Stimulated activated CD4-positive, alpha-beta T cell treated with anti-CD3 and anti-CD28 coated beads, Interleukin-2, amount 100 ng/mL, for 48 hours (primary cell): Measurements from ENCODE around the gene RYR1.
"Not testable (repeated sequence)": the region's sequence is repeated elsewhere in the genome, so short reads cannot be mapped to it uniquely, and the experiment has no call there.

Experiments
- DNase-seq, 2 donors: peaks; one replicate each; pipeline ENCODE4 v3.0.0-alpha.2; 2020

RYR1 gene

DNA sequence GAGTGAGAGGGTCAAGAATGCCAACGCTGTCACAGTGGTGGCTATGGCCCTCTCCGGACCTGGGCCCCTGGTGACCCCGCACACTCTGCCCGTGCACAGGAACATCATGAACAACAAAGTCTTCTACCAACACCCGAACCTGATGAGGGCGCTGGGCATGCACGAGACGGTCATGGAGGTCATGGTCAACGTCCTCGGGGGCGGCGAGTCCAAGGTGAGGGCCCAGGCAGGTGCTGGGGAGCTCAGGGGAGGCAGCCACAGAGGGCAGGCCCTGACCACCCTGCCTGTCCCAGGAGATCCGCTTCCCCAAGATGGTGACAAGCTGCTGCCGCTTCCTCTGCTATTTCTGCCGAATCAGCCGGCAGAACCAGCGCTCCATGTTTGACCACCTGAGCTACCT is 62.6 kb downstream of the RYR1 start:
- no peak for DNase-seq

DNA sequence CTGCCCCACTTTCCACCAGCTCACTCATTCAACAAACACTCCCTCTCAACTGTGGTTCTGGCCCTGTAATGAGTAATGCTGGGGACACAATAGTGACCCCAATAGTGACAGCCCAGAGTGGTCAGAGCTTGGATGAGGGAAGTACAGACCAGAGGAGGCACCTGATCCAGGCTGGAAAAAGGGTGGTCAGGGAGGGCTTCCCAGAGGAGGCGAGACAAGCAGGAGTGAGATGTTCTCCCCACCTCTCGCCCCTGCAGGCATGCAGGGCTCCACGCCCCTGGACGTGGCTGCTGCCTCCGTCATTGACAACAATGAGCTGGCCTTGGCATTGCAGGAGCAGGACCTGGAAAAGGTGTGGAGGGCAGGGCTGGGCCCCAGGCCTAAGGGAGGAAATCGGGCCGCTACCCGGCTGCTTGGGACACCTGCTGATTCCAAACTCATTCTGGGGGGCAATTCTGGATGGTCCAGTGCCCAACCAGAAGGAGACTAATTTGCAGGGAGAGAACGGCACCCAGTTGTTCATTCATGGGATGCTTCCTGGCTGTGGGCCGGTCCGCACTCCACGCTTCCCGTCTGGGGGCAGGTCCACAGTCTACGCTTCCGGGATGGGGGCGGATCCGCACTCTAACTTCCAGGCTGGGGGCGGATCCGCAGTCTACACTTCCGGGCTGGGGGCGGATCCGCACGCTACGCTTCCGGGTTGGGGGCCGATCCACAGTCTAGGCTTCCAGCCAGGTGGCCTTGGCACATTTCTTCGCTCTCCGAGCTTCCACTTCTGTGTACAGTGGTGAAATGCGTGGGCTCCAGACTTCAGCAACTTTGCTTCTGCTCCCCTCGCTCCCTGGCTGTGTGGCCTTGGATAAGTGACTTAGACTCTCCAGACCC is 63.4 kb downstream of the RYR1 start:
- DNase-seq = no peak

DNA sequence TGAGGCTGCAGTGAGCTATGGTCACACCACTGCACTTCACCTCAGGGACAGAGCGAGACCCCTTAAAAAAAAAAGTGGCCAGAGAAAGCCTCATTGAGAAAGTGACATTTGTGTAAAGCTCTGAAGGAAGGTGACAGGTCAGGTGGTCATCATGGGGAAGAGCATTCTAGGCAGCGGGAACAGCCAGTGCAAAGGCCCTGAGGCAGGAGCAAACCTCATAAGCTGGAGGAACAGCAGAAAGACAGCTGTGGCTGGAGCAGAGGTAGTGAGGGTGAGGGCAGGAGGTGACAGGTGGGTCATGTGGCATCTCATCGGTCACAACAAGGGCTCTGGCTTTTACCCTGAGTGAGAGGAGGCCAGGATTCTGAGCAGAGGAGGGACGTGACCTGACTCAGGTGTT is 64.4 kb downstream of the RYR1 start:
- no peak for DNase-seq

DNA sequence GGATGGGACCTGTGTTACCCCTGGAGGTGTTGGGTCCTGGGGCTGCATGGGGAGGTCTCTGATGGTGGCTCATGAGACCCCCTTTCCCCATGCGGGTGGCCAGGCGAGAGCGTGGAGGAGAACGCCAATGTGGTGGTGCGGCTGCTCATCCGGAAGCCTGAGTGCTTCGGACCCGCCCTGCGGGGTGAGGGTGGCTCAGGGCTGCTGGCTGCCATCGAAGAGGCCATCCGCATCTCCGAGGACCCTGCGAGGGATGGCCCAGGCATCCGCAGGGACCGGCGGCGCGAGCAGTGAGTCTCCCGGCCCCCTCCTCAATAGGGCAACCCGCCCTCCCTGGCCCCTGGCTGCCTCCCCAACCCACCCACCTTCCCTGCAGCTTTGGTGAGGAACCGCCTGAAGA is 66.0 kb downstream of the RYR1 start:
- DNase-seq = no peak

DNA sequence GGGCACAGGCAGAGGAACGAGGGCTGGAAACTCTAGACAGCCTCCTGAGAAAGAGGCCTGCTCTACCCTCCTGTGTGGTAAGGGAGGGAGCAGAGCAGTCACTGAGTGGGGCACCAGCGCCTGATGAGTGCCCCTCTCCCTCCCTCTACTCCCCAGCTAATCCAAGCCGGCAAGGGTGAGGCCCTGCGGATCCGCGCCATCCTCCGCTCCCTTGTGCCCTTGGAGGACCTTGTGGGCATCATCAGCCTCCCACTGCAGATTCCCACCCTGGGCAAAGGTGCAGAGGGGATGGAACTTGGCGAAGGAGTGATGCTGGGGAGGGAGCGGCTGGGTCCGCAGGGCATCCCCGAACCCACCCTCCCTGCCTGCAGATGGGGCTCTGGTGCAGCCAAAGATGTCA is 67.0 kb downstream of the RYR1 start:
- DNase-seq = no peak

DNA sequence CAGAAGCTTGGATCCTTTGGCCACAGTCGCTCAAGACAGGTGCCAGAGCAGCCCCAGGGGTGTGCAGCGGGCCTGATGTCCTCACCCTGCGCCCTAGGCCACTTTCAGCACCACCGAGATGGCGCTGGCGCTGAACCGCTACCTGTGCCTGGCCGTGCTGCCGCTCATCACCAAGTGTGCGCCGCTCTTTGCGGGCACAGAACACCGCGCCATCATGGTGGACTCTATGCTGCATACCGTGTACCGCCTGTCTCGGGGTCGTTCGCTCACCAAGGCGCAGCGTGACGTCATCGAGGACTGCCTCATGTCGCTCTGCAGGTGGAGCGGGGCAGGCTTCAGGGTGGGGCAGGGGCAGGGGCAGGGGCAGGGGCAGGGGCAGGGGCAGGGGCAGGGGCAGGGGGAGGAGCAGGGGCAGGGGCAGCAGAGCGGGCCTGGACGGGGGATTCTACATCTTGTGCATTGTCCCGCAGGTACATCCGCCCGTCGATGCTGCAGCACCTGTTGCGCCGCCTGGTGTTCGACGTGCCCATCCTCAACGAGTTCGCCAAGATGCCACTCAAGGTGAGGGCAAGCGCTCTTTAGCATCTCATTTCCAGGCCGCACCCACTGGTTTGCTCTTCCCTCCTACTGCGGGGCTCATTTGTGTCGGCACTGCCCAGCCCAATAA is 69.1 kb downstream of the RYR1 start:
- DNase-seq = no peak

DNA sequence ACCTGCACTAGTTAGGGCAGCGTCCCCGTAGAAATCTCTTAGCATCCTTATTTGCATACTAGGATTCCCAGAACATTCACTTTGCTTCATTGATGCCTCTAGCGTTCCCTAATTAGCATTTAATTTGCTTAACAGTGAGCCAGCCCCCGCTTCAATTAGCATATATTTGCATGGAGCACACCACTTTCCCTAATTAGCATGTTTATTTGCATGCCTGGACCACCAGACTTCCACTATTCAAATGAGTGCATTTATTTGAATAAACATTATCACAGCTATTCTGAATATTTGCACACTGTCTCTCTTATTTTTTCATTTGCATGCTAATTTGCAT is 69.6 kb downstream of the RYR1 start:
- DNase-seq = no peak

DNA sequence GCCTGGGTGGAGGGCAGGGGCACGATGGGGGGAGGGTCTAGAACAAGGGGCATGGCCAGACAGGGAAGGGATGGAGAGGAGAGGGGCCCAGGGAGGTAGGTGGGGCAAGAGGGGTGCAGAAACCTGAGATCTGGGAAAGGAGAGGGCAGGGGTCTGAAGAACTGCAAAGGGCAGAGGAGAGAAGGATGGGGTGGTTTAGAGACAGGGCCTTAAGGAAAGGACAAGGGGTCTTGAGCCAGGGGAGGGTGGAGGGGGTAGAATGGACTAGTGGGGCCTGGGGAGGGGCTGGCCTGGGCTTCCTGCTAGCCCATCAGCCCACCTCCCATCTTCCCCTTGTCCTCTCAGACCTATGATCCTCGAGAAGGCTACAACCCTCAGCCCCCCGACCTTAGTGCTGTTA is 72.5 kb downstream of the RYR1 start:
- DNase-seq = no peak

DNA sequence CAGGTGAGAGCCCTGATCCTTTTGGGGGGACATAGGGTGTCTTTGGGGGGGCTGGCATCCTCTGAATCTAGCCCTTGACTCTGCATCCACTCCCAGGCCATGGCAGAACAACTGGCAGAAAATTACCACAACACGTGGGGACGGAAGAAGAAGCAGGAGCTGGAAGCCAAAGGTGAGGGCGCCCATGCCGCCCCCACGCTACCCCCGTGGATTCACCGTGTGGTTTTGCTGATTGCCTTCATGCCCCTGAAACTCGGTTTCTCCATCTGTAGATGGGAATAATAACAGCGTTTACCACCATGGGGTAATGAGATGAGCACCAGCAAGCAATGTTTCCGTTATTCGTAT is 72.9 kb downstream of the RYR1 start:
- DNase-seq = no peak

DNA sequence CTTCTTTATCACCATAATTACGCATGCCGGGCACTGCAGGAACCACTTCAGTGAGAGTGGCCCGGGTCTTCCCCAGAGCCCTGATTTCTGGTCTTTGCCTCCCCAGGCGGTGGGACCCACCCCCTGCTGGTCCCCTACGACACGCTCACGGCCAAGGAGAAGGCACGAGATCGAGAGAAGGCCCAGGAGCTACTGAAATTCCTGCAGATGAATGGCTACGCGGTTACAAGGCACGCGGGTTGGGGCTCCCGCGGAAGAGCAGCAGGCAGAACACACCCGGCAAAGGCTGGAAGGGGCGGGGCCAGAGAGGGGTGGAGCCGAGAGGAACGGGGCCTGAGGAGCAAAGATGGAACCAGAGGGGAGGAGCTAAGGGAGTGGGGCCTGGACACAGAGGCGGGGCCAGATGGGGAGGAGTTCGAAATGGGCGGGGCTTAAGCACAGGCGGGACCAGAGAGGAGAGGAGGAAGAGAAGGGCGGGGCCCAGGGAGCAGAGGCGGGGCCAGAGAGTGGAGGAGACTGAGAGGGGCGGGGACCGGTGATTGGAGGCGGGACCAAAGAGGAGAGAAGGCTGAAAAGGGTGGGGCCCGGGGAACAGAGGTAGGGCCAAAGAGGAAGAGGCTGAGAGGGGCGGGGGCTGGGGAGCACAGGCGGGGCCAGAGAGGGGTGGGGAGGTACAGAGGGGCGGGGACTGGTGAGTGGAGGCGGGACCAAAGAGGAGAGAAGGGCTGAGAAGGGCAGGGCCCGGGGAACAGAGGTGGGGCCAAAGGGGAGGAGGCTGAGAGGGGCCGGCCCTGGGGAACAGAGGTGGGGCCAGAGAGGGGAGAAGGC is 73.4 kb downstream of the RYR1 start:
- DNase-seq = peak; percentile 49 to 83

DNA sequence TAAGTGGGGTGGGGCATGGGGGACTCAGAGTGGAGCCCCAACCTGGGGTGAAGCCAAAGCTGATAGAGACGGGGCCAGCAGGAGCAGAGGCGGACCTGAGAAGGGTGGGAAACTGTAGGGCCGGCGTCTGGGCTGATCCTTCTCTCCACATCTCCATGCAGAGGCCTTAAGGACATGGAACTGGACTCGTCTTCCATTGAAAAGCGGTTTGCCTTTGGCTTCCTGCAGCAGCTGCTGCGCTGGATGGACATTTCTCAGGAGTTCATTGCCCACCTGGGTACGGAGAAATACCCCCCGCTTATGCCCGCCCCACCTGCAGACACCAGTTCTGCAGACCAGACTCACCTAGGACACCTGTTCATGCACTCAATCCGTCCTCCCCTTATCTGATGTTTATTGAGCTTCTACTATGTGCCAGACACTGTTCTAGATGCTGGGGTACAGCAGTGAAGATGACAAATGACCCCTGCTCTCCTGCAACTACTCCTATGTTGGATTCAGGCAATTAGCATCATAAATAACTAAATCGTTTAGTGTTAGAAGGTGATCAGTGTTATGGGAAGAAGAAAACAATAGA is 74.1 kb downstream of the RYR1 start:
- no peak for DNase-seq

DNA sequence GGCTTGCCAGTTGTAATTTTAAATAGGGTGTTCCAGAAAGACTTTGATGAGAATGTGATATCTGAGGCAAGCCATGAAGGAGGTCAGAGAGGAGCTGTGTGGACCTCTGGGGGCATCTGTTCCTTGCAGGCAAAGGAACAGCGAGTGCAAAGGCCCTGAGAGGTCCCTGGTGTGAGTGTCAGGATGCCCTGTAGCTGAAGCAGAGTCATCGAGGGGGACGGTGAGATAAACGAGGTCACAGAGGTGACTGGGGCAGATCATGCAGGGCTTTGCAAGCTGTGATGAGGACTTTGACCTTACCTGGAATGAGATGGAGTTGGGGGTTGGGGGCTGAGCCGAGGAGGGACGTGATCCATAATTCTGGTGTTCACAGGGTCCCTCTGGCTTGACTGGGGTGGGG is 75.0 kb downstream of the RYR1 start:
- DNase-seq = no peak

DNA sequence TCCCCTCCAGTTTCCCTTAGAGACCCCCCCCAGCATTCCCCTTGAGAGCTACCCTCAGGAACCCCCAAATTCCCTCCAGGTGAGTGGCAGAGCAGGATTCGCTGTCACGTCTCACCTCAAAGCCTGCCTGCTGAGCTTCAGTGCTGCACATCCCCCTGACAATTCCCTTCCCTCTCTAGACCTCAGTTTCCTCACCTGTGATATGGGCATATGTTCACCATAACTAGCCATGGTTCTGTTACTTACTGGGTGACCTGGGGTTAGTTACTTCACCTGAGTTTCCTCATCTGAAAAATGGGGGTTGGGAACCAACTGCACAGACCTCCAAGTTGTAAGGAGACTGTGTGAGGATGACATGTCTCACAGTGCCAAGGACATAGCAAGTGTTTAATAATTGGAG is 75.5 kb downstream of the RYR1 start:
- DNase-seq = no peak

DNA sequence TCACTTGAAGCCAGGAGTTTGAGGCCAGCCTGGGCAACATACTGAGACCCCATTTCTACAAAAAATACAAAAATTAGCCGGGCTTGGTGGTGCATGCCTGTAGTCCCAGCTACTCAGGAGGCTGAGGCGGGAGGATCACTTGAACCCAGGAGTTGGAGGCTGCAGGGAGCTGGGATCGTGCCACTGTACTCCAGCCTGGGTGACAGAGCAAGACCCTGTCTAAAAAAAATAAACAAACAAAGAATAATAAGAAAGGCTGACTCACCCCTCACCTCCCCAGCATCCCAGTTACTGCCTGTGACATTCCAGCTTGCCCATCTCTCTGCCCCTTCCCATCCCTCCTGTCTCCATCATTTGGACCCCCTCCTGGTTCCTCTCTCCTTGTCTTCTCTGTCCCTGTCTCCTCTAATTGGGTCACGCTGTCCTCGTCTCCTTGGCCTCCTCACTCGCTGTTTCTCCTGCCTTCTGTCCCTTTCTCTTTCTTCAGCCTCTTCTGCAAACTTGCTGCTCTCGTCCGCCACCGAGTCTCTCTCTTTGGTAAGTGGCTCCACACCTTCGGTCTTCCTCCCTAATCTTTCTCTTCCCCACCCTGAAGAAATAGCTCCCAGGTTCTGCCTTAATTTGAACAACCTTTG is 77.7 kb downstream of the RYR1 start:
- DNase-seq = no peak

DNA sequence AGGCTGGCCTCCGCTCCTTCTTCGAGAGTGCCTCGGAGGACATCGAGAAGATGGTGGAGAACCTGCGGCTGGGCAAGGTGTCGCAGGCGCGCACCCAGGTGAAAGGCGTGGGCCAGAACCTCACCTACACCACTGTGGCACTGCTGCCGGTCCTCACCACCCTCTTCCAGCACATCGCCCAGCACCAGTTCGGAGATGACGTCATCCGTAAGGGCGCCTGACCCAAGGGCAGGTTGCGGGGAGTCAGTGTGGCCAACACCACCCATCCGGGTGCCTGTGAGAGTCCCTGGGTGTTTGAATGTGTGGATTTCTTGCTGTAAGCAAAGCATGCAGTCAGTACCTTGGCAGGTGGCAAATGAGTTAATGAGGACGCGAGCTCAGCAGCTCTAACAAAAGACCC is 78.8 kb downstream of the RYR1 start:
- no peak for DNase-seq

DNA sequence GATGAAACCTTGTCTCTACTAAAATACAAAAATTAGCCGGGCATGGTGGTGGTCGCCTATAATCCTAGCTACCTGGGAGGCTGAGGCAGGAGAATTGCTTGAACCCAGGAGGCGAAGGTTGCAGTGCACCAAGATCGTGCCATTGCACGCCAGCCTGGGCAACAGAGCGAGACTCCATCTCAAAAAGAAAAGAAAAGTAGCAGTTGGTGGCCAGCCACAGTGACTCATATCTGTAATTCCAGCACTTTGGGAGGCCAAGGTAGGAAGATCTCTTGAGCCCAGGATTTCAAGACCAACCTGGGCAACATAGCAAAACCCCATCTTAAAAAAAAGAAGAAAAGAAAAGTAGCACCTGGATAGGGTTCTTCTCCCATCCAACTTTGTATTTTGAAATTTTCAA is 79.7 kb downstream of the RYR1 start:
- DNase-seq = not testable (repeated sequence)

DNA sequence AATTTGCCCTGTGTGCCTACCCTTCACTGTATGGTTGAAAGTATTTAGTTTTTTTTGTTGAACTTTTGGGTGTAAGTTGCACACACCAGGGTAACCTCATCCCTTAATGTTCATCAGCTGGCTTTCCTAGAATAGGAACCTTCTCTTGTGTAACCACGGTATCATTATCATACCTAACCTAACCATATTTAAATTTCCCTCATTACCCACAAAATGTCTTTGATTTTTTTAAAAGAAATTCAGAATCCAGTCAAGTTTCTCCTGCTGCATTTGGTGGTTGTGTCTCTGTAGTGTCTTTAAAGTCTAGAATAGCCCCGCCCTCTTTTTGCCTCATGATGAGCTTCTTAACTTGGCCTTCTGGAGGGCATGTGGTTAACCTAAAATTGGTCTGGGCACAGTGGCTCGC is 80.3 kb downstream of the RYR1 start:
- no peak for DNase-seq

DNA sequence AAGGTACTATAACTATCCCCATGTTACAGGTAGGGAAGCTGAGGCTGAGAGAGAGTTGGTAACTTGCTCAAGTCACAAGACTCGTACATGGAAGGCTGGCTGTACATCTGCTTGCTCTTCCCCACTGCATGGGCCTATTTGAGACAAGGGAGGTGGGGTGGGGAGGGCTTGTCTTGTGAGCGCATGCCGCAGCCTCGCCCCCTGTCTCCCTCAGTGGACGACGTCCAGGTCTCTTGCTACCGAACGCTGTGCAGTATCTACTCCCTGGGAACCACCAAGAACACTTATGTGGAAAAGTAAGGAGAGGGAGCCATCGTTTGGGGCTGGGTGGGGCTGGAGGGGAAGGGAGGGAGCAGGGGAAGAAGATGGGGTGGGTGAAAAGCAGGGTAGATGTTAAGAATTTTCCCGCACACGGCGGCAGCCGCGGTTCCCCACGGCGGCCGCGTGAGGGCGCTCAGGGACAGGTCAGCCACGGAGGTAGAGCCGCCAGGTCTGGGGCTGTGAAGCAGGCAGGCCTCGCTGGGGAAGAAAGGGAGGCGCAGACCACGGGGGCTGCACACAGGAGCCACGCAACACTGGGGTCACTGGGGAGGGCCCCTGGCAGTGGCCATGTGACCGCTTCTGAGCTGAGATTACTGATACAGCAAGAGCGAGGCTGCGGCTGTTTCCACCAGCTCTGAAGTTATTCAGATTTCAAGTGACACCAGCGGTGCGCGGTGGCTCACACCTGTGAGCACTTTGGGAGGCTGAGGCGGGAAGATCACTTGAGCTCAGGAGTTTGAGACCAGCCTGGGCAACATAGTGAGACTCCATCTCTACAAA is 81.5 kb downstream of the RYR1 start:
- peak; percentile 77 to 84 for DNase-seq

DNA sequence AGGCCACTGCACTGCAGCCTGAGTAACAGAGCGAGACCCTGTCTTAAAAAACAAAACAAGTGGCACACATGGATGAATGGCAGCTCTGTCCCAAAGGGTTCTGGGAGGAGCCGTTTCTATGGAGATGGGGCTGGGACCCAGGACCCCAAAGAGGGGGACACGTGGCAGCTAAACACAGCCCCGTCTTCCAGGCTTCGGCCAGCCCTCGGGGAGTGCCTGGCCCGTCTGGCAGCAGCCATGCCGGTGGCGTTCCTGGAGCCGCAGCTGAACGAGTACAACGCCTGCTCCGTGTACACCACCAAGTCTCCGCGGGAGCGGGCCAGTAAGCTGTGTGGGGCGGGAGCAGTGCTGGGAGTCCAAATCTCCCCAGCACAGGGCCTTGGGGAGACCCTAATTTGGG is 82.4 kb downstream of the RYR1 start:
- DNase-seq = no peak

DNA sequence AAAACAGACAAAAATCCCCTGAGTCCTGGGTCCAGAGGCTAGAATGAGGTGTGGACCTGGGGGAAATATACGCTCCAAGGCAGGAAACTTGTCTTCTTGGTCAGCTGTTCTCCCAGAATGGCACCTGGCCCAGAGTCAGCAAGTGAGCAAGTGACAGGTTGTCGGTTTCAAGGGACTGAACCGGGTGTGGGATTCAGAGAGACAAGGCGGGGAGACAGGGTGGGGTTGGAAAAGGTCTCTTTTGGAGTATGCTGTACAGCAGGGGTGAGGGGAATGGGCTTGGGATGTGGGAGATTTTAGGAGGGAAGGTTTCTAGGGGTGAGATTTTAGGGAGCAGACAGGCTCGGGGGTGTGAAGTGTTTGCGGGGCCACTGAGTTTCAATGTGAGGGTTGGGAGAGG is 83.3 kb downstream of the RYR1 start:
- DNase-seq = no peak

DNA sequence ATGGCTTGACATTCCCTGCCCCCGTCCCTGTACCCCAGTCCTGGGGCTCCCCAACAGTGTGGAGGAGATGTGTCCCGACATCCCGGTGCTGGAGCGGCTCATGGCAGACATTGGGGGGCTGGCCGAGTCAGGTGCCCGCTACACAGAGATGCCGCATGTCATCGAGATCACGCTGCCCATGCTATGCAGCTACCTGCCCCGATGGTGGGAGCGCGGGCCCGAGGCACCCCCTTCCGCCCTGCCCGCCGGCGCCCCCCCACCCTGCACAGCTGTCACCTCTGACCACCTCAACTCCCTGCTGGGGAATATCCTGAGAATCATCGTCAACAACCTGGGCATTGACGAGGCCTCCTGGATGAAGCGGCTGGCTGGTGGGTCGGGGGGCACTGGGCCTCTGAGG is 83.8 kb downstream of the RYR1 start:
- no peak for DNase-seq

DNA sequence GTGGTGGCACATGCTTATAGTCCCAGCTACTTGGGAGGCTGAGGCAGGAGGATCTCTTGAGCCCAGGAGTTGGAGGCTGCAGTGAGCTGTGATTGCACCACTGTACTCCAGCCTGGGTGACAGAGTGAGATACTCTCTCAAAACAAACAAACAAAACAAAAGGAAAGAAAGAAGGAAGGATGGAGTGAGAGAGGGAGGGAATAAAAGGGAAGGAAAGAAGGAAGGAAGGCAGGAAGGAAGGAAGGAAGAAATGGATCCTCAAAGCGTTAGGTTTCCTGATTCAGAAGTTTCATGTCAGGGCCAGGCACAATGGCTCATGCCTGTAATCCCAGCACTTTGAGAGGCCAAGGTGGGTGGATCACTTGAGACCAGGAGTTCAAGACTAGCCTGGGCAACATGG is 84.5 kb downstream of the RYR1 start:
- DNase-seq = not testable (repeated sequence)
